Activated naive CD4-positive, alpha-beta T cell treated with anti-CD3 and anti-CD28 coated beads, Interleukin-2, amount 50 U/mL, for 16 hours (primary cell): ENCODE measurements around the gene MTA1.
A peak's percentile ranks its signal among the peaks of the same experiment; 100 is the strongest.

ENCODE experiments used
- DNase-seq: peaks from one replicate; pipeline ENCODE4 v3.0.0-alpha.2; 2020

MTA1 gene

GRCh38 chr14:105490267-105490571, 70.6 kb downstream of the MTA1 start:
- no peak for DNase-seq

GRCh38 chr14:105490572-105491365, 71.1 kb downstream of the MTA1 start, which contains the start of gene TEDC1:
TEDC1 (plus strand) TSS chr14:105491246; CDS start chr14:105491376, 130 bp downstream.
- DNase-seq: peak; percentile 99

- DNase-seq: peak; percentile 80
Measured at GRCh38 chr14:105491366-105491973, 71.8 kb downstream of the MTA1 start.

GRCh38 chr14:105492031-105492970, 72.7 kb downstream of the MTA1 start:
- DNase-seq: no peak

- DNase-seq: peak; percentile 9
Measured at GRCh38 chr14:105492971-105493871, 73.6 kb downstream of the MTA1 start.

- no peak for DNase-seq
Measured at GRCh38 chr14:105493921-105494605, 74.4 kb downstream of the MTA1 start.

- no peak for DNase-seq
Measured at GRCh38 chr14:105494606-105494929, 74.9 kb downstream of the MTA1 start.

GRCh38 chr14:105495101-105495989, 75.7 kb downstream of the MTA1 start:
- peak; percentile 9 for DNase-seq

GRCh38 chr14:105495990-105496830, 76.6 kb downstream of the MTA1 start:
- peak; percentile 9 for DNase-seq

- DNase-seq: no peak
Measured at GRCh38 chr14:105496831-105497591, 77.4 kb downstream of the MTA1 start.

- DNase-seq: no peak
Measured at GRCh38 chr14:105497671-105498429, 78.2 kb downstream of the MTA1 start.

GRCh38 chr14:105498430-105499255, 79.0 kb downstream of the MTA1 start:
- peak; percentile 10 for DNase-seq

- DNase-seq: peak; percentile 11
Measured at GRCh38 chr14:105499256-105500035, 79.8 kb downstream of the MTA1 start.

GRCh38 chr14:105500036-105500725, 80.6 kb downstream of the MTA1 start:
- DNase-seq: peak; percentile 9

GRCh38 chr14:105500726-105501101, 81.1 kb downstream of the MTA1 start:
- no peak for DNase-seq
